Subcutaneous abdominal adipose tissue (tissue), 5 donors: ENCODE results near the gene HOXD4.

ENCODE experiments used
- H3K27ac ChIP-seq: one replicate; pipeline ENCODE4 v1.7.0; 2013; ENCODE audit warnings: low read depth, mild to moderate bottlenecking, inconsistent platforms, low read length, moderate library complexity
- H3K27me3 ChIP-seq, 5 donors: one replicate each; pipeline ENCODE4 v1.7.0; 2013; ENCODE audit warnings: low read length in 5 of 5, inconsistent platforms in 1 of 5; ENCODE audit not compliant: control insufficient read depth in 5 of 5, insufficient read depth in 4 of 5
- H3K36me3 ChIP-seq, 5 donors: one replicate each; pipeline ENCODE4 v1.7.0; 2013; ENCODE audit warnings: low read length in 5 of 5; ENCODE audit not compliant: control insufficient read depth in 5 of 5, insufficient read depth in 5 of 5
- H3K4me1 ChIP-seq, 5 donors: one replicate each; pipeline ENCODE4 v1.7.0; 2013; ENCODE audit warnings: low read length in 5 of 5, mild to moderate bottlenecking in 3 of 5, moderate library complexity in 1 of 5; ENCODE audit not compliant: control insufficient read depth in 5 of 5, insufficient read depth in 5 of 5
- H3K4me3 ChIP-seq, 5 donors: one replicate each; pipeline ENCODE4 v1.7.0; 2013; ENCODE audit warnings: low read length in 5 of 5, low read depth in 1 of 5
- H3K9ac ChIP-seq, 5 donors: one replicate each; pipeline ENCODE4 v1.7.0; 2013; ENCODE audit warnings: low read length in 5 of 5, mild to moderate bottlenecking in 4 of 5, moderate library complexity in 3 of 5
- H3K9me3 ChIP-seq, 5 donors: one replicate each; pipeline ENCODE4 v1.7.0; 2013; ENCODE audit warnings: low read length in 5 of 5; ENCODE audit not compliant: control insufficient read depth in 5 of 5
- donor health status: healthy.
- donor health status: healthy.
- donor health status: healthy.
- donor health status: healthy.
- donor health status: healthy.

Gene HOXD4

GRCh38 chr2:176133389-176133788 lies 18.0 kb upstream of the HOXD4 start:
- H3K4me1 ChIP-seq, result peaks cover 1 to 65% (median 57%) of the 10 kb centered on the region in 5 donors
- no peak overlapping the region for H3K9ac ChIP-seq
- no peaks in the 10 kb centered on the region for H3K9me3 ChIP-seq
- no peaks in the 10 kb centered on the region for H3K36me3 ChIP-seq
- no peak overlapping the region for H3K4me3 ChIP-seq
- H3K27ac ChIP-seq, result no peak overlapping the region
- peaks cover 0 to 41% (median 5%) of the 10 kb centered on the region in 5 donors for H3K27me3 ChIP-seq

- Histone ChIP-seq H3K36me3 (no peaks in the 10 kb centered on the region), H3K27ac (peak overlapping the region; percentile 91), H3K27me3 (peaks cover 0 to 42% (median 6%) of the 10 kb centered on the region in 5 donors), H3K9ac (no peak overlapping the region), H3K4me1 (peaks cover 1 to 65% (median 57%) of the 10 kb centered on the region in 5 donors), H3K4me3 (no peak overlapping the region), H3K9me3 (no peaks in the 10 kb centered on the region)
Measured at GRCh38 chr2:176134035-176134434, 17.3 kb upstream of the HOXD4 start.

GRCh38 chr2:176135035-176135440 lies 16.3 kb upstream of the HOXD4 start:
- Histone ChIP-seq H3K36me3 (no peaks in the 10 kb centered on the region), H3K27ac (peak overlapping the region; percentile 91), H3K4me1 (peaks cover 3 to 69% (median 62%) of the 10 kb centered on the region in 5 donors), H3K9ac (no peak overlapping the region), H3K27me3 (peaks cover 0 to 49% (median 6%) of the 10 kb centered on the region in 5 donors), H3K4me3 (peak overlapping the region in 1 of 5 donors; percentile 44), H3K9me3 (no peaks in the 10 kb centered on the region)

GRCh38 chr2:176136374-176137251 lies 14.7 kb upstream of the HOXD4 start:
- peak overlapping the region; percentile 91 for H3K27ac ChIP-seq
- H3K4me3 ChIP-seq, result peak overlapping the region; percentile 64 to 88 (median 80)
- H3K9me3 ChIP-seq, result no peaks in the 10 kb centered on the region
- peak overlapping the region; percentile 71 to 86 (median 74) for H3K9ac ChIP-seq
- peaks cover 6 to 73% (median 68%) of the 10 kb centered on the region in 5 donors for H3K4me1 ChIP-seq
- H3K36me3 ChIP-seq, result no peaks in the 10 kb centered on the region
- H3K27me3 ChIP-seq, result peaks cover 0 to 56% (median 5%) of the 10 kb centered on the region in 5 donors

- H3K4me1 ChIP-seq, result peaks cover 6 to 70% (median 67%) of the 10 kb centered on the region in 5 donors
- peak overlapping the region; percentile 71 to 86 (median 74) for H3K9ac ChIP-seq
- H3K27me3 ChIP-seq, result peaks cover 0 to 56% (median 5%) of the 10 kb centered on the region in 5 donors
- H3K36me3 ChIP-seq, result no peaks in the 10 kb centered on the region
- H3K4me3 ChIP-seq, result peak overlapping the region; percentile 64 to 84 (median 79)
- H3K27ac ChIP-seq, result peak overlapping the region; percentile 91
- no peaks in the 10 kb centered on the region for H3K9me3 ChIP-seq
Measured at GRCh38 chr2:176137252-176137580, 14.1 kb upstream of the HOXD4 start.

GRCh38 chr2:176137906-176138305 lies 13.4 kb upstream of the HOXD4 start:
- peaks cover 0 to 57% (median 5%) of the 10 kb centered on the region in 5 donors for H3K27me3 ChIP-seq
- H3K9ac ChIP-seq, result peak overlapping the region in 3 of 5 donors; percentile 24 to 86 (median 79)
- H3K4me1 ChIP-seq, result peaks cover 6 to 71% (median 67%) of the 10 kb centered on the region in 5 donors
- no peaks in the 10 kb centered on the region for H3K36me3 ChIP-seq
- H3K27ac ChIP-seq, result peak overlapping the region; percentile 77
- peak overlapping the region in 4 of 5 donors; percentile 64 to 84 (median 80) for H3K4me3 ChIP-seq
- no peaks in the 10 kb centered on the region for H3K9me3 ChIP-seq

GRCh38 chr2:176138526-176138922 lies 12.8 kb upstream of the HOXD4 start:
- Histone ChIP-seq H3K27ac (peak overlapping the region; percentile 77), H3K9ac (peak overlapping the region in 3 of 5 donors; percentile 55 to 79 (median 63)), H3K4me3 (peak overlapping the region; percentile 48 to 84 (median 79)), H3K36me3 (no peaks in the 10 kb centered on the region), H3K4me1 (peaks cover 6 to 70% (median 64%) of the 10 kb centered on the region in 5 donors), H3K9me3 (no peaks in the 10 kb centered on the region), H3K27me3 (peaks cover 0 to 54% (median 5%) of the 10 kb centered on the region in 5 donors)

GRCh38 chr2:176138923-176139660 lies 12.3 kb upstream of the HOXD4 start:
- Histone ChIP-seq H3K27ac (peak overlapping the region; percentile 77), H3K4me3 (peak overlapping the region; percentile 48 to 84 (median 79)), H3K9ac (peak overlapping the region in 4 of 5 donors; percentile 32 to 79 (median 59)), H3K27me3 (peaks cover 0 to 51% (median 5%) of the 10 kb centered on the region in 5 donors), H3K36me3 (no peaks in the 10 kb centered on the region), H3K4me1 (peaks cover 6 to 68% (median 64%) of the 10 kb centered on the region in 5 donors), H3K9me3 (no peaks in the 10 kb centered on the region)

GRCh38 chr2:176139661-176140512 lies 11.5 kb upstream of the HOXD4 start:
- no peaks in the 10 kb centered on the region for H3K9me3 ChIP-seq
- peaks cover 6 to 64% (median 61%) of the 10 kb centered on the region in 5 donors for H3K4me1 ChIP-seq
- peak overlapping the region; percentile 77 for H3K27ac ChIP-seq
- H3K36me3 ChIP-seq, result no peaks in the 10 kb centered on the region
- H3K27me3 ChIP-seq, result peaks cover 0 to 49% (median 5%) of the 10 kb centered on the region in 5 donors
- H3K4me3 ChIP-seq, result peak overlapping the region; percentile 60 to 84 (median 69)
- H3K9ac ChIP-seq, result peak overlapping the region in 4 of 5 donors; percentile 16 to 79 (median 70)
